SK-N-SH (cell line): Measurements from ENCODE around the gene ARMH2.

ENCODE experiments used
- MAX ChIP-seq: IDR thresholded peaks from 2 replicates; pipeline ENCODE4 v1.4.0; 2012; ENCODE audit warnings: low read depth
- RXRA ChIP-seq: IDR thresholded peaks from 2 replicates; pipeline ENCODE4 v1.4.0; 2012; ENCODE audit warnings: low read depth, mild to moderate bottlenecking, borderline replicate concordance
- TAF1 ChIP-seq: IDR thresholded peaks from 2 replicates; pipeline ENCODE4 v1.6.1; 2012; ENCODE audit warnings: low read depth, mild to moderate bottlenecking, low read length, moderate library complexity, borderline replicate concordance

- TF ChIP-seq RXRA = no peak
- peak; percentile 81 for TF ChIP-seq MAX
- peak; percentile 81; the same call in 1 of the 2 replicates for TF ChIP-seq TAF1
Observed at GRCh38 chr6:24774696-24775519, 23.8 kb downstream of the ARMH2 start, which contains the start of gene GMNN.
